HL-60 (cell line): ENCODE results near the gene NANP.
"Not testable (repeated sequence)": the region's sequence is repeated elsewhere in the genome, so short reads cannot be mapped to it uniquely, and the experiment has no call there.

Experiments used
- CTCF ChIP-seq: IDR thresholded peaks from one replicate; pipeline ENCODE4 v1.5.1; 2011; ENCODE audit warnings: low read length, control low read depth, inconsistent platforms; ENCODE audit not compliant: insufficient read depth
- GABPA ChIP-seq: IDR thresholded peaks from 2 replicates; pipeline ENCODE4 v1.6.1; 2012; ENCODE audit warnings: low read depth
- REST ChIP-seq: IDR thresholded peaks from 2 replicates; pipeline ENCODE4 v1.6.1; 2012; ENCODE audit warnings: low read depth; ENCODE audit not compliant: insufficient replicate concordance

GRCh38 chr20:25602191-25602913 is 21.5 kb downstream of the NANP start:
- TF ChIP-seq CTCF, REST, GABPA: not testable (repeated sequence)
